HL-60/S4 treated with retinoic acid at 250 ng/mL for 4 days and 3 days (cell line): ENCODE results near the gene CDRT15L2.
"Not testable (repeated sequence)": the region's sequence is repeated elsewhere in the genome, so short reads cannot be mapped to it uniquely, and the experiment has no call there.

Experiments used
- in situ Hi-C: fragments of 300-500 bp; cut with MboI; formaldehyde crosslinking; loops from 2 replicates; pipeline ENCODE4 v1.7.0; 2022; ENCODE audit warnings: low sequenced_read_pairs

The CDRT15L2 gene

GRCh38 chr17:20573216-20573615 is 6.3 kb upstream of the CDRT15L2 start:
- in situ Hi-C loops = not testable (repeated sequence)

- in situ Hi-C loops = not testable (repeated sequence)
These were observed 4.5 kb upstream of the CDRT15L2 start for GRCh38 chr17:20575071-20575470.

GRCh38 chr17:20583891-20584577 is 4.5 kb downstream of the CDRT15L2 start:
- in situ Hi-C loops = not testable (repeated sequence)

GRCh38 chr17:20588744-20589453 is 9.4 kb downstream of the CDRT15L2 start:
- in situ Hi-C loops = not testable (repeated sequence)

- in situ Hi-C loops = not testable (repeated sequence)
These were observed 9.9 kb downstream of the CDRT15L2 start for GRCh38 chr17:20589454-20589810.

- in situ Hi-C loops = not testable (repeated sequence)
These were observed 11.5 kb downstream of the CDRT15L2 start for GRCh38 chr17:20591040-20591439.

- in situ Hi-C loops = not testable (repeated sequence)
These were observed 26.0 kb downstream of the CDRT15L2 start for GRCh38 chr17:20605568-20605967.

GRCh38 chr17:20609490-20609889 is 30.0 kb downstream of the CDRT15L2 start:
- in situ Hi-C loops = not testable (repeated sequence)

GRCh38 chr17:20611309-20611708 is 31.8 kb downstream of the CDRT15L2 start:
- in situ Hi-C loops = no loop called here

GRCh38 chr17:20612635-20613034 is 33.1 kb downstream of the CDRT15L2 start:
- in situ Hi-C loops = no loop called here

- in situ Hi-C loops = no loop called here
These were observed 33.7 kb downstream of the CDRT15L2 start for GRCh38 chr17:20613248-20613647.

GRCh38 chr17:20613905-20614304 is 34.4 kb downstream of the CDRT15L2 start:
- in situ Hi-C loops = no loop called here

- in situ Hi-C loops = not testable (repeated sequence)
These were observed 35.9 kb downstream of the CDRT15L2 start for GRCh38 chr17:20615461-20615860.
